Left renal pelvis (tissue), 4 donors: ENCODE results near the gene SRSF3. TPM values are rescaled to one million over a fixed set of nuclear protein-coding genes. Genes with fewer than 3 reads are reported as not detected.
A peak's percentile ranks its signal among the peaks of the same experiment; 100 is the strongest.

ENCODE experiments used
- DNase-seq, 4 donors: peaks; one replicate each; pipeline ENCODE4 v3.0.0-alpha.2; 2013; ENCODE audit warnings: low read depth in 4 of 4, low spot score in 3 of 4
- polyA plus RNA-seq, 4 donors: library from polyadenylated mRNA; unstranded; fragments of 120-200 nt; gene quantifications; one replicate each; pipeline ENCODE4 v1.2.1, GENCODE V29; 2013; ENCODE audit not compliant: insufficient read length in 4 of 4

Gene SRSF3
- polyA plus RNA-seq, 4 donors = 447 to 644 (median 591) TPM

DNA sequence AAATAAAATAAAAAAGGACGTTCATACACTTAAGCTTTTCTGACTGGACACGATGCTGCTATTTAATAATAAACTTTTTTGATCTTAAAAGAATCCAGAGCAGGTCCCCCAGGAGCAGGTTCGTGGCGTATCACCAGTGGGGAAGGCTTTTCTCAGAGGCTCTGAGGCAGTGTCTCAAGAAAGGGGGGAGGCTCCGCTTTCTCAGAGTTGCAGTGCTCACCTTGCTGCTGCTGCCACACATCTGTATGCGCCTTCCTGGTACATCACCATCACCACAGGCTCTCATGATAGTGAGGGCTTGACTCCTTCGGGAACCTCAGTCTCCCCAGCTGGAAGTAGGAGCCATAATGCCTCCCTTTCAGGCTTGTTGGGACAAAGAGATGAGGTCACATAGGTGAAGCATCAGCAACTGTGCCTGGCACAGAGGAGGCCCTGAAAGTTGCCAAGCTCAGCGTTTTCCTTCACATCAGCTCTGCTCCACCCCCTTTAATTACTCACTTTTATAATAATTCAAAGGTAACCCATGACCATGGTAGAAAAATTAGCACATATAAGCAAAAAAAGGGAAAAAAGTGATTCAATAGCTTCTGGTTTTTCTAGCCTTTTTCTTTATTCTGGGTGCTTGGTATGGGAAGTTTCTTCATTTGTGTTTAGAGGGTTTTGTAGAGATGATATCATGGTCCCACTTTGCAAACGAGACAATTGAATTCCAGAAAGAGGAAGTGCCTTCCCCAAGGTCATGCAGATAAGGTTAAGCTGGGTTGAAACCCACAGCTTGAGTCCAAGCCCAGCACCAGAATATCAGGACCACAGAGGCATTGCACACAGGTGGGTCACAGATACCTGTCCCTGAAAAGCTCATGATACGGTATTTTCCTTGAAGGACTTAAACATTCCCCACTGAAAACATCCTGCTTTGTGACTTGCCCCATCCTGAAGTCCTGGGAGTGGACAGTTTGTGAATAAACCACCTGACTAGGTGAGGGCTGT is 24.5 kb downstream of the SRSF3 start:
- no peak for DNase-seq

DNA sequence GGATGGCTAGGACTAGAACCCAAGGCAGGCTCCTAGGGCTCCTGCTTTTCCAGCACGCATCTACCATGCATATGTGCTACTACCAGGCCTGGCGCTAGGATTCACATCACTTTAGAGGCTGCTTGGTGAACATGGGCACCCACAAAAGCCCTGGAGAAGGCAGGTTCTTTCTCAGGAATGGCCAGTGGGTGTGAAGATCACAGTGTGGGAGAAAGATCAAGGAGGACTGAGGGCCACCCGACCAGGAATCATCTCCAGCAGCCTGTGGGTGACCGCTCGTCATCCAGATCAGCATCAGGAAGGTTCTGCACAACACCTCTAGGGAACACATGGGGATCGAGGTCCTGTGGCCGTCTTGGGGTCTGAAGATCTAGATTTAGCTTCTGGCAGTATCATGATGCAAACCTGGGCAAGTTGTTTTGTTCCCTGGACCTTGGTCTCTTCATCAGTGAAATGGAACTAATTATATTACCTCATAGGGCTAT is 27.3 kb downstream of the SRSF3 start:
- no peak for DNase-seq

DNA sequence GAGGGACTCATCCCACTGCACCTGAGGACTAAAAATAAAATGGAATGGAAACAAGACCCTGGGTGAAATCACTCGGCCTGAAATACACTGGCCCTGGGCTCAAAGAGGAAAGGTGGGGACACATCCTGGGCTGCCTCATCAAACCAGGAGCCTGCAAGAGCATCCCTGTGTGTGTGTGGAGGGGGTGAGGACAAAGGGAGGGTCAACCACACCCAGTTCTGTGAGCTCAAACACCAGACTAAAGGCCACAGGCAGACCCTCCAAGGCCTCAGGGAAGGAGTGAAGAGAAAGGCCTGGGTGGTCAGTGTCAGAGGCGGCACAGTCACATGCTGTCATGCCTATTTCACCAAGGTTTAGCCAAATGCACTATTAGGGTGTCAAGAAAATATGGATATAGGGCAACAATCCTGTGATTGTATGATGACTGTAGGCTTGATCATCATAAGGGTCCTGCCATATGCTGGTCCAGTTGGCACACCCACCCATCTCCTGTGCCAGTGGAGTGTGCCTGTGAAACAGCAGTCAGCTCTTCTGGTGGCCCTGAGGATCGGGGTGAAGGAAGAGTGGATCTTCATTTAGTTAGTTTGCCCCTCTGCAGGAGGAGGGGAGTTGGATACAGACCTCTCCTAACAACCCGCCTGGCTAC is 28.9 kb downstream of the SRSF3 start:
- no peak for DNase-seq

GRCh38 chr6:36623547-36624459 is 29.6 kb downstream of the SRSF3 start:
- peak; percentile 59 to 73 (median 66) for DNase-seq

DNA sequence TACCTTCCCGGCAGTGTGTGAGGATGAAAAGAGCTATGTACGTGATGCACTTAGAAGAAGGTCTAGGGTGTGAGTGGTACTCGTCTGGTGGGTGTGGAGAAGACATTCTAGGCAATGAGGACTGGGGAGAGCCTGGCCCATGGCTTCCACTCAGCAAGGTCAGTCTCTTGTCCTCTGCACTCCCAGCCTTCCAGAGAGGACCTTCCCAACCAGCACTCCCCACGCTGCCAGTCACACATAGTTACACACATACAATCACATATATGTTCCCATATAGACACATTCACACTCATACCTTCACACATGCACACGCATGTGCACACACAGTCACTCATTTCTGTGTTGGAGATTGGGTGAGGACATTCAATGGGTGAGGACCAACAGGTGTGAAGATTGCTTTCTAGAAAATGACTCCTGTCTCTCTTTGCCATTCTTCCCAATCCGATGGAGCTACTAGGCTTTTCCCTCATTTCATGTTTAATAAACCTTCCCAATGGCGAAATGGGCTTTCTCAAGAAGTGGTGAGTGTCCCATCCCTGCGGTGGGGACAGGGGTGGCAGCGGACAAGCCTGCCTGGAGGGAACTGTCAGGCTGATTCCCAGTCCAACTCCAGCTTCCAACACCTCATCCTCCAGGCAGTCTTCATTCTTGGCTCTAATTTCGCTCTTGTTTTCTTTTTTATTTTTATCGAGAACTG is 30.4 kb downstream of the SRSF3 start:
- no peak for DNase-seq

DNA sequence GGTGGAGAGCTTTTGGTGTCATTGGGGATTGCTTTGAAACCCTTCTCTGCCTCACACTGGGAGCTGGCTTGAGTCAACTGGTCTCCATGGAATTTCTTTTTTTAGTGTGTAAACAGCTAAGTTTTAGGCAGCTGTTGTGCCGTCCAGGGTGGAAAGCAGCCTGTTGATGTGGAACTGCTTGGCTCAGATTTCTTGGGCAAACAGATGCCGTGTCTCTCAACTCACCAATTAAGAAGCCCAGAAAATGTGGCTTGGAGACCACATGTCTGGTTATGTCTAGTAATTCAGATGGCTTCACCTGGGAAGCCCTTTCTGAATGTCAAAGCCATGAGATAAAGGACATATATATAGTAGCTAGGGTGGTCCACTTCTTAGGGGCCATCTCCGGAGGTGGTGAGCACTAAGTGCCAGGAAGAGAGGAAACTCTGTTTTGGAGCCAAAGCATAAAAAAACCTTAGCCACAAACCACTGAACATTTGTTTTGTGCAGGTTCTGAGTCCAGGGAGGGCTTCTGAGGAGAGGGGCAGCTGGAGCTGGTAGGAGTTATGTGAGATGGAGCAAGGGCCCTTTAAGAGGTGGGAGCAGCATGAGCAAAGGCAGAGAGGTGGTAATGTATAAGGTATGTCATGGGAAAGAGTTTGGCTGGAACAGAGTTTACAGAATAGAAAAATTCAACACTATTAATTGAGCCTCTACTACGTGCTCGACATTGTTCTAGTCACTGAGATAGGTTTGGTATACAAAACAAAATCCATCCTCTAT is 31.2 kb downstream of the SRSF3 start:
- DNase-seq = peak in 1 of 4 donors; percentile 70

DNA sequence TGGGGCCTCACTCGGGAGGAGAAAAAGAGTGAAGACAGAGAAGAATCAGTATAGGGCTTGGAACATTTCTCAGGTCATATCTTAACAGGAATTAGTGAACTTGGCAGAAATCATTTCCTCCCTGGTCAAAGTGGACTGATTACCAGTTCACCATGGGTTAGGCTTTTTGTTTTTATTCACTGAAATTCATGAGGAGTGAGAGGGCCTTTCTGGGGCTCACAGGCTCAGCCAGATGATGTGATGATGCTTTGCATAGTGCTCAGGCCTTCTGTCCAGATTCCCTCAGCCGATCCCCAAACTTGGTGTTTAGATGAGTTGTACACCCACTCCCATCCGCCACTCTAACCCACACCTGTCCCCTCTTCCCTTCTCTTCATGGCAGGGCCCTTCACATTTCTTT is 32.5 kb downstream of the SRSF3 start:
- DNase-seq = no peak

- DNase-seq = no peak
Measured at GRCh38 chr6:36627141-36627540, 33.0 kb downstream of the SRSF3 start.

DNA sequence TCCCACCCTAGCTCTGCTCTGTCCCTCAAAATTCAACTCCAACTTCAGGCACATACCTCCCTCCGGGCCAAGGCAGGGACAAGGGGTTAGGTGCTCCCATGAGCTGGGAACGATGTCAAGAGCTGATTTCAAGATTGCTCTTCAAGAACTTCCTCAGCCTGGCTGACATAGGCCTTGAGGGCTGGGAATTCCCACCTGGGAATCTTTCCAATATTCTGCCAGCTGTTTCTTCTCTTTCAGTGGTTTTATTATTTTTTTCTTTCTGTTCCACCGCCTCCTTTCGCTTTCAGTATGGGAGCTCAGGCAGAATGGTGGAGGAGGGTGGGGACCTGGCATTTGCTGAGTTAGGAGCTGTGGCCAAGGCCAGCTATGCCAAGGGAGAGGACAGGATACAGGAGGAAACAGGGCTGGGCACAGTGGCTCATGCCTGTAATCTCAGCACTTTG is 33.7 kb downstream of the SRSF3 start:
- peak in 2 of 4 donors; percentile 41 to 62 for DNase-seq

DNA sequence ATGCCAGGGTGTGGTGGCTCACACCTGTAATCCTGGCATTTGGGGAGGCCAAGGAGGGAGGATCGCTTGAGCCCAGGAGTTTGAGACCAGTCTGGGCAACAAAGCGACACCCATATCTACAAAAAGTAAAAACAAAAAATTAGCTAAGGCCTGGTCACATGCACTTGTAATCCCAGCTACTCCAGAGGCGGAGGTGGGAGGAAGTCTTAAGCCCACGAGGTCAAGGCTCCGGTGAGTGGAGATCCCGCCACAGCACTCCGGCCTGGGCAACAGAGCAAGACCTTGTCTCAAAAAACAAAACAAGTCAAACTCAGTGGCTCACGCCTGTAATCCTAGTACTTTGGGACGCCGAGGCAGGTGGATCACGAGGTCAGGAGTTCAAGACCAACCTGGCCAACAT is 35.6 kb downstream of the SRSF3 start:
- DNase-seq = no peak

DNA sequence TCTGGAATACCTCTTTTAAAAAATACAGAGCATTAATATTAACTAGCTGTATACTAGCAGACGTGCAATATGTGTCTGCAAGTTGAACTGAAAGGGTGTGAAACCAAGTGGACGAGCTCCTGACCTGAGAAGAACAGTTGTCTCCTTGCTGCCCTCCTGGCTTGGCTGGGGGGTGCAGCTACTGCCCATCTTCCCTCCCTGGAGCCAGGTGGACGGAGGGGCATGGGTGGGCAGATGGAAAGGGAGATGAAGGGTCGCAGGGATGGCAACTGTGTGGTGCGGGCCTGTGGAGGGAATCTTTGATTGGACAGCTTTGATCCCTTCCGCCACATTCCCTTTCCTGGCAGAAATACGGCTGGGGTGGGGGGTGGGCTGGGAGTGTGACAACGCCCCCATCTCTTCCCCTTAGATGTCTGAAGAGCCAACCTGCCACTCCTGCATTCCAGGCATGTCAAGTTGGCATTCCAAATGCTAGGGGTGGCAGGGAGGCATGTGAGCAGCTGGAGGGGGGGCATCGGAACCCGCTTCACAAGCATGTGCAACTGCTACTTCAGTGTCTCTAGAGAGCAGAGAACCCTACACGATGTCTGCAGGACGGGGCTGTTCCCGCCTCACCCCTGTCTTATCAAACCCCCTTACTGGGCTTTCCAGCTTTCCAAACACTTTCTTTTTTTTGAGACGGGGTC is 37.3 kb downstream of the SRSF3 start:
- no peak for DNase-seq

- DNase-seq = no peak
Measured at GRCh38 chr6:36633370-36633769, 39.2 kb downstream of the SRSF3 start.

DNA sequence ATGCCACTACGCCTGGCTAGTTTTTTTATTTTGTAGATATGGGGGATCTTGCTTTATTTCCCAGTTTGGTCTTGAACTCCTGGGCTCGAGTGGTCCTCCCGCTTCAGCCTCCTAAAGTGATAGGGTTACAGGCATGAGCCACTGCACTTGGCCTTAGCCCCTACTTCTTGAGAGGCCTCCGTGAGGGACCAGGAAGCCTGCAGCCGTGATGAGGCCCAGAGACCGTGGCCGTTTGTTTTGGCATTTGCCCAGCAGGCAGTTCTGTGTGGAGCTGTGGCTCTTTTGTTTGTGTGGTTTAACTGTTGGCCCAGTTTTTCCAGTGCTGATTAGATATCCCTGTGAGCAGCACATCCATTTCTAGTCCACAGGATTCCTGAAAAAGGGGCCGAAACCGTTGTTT is 39.8 kb downstream of the SRSF3 start:
- no peak for DNase-seq

GRCh38 chr6:36634317-36635108 is 40.4 kb downstream of the SRSF3 start:
- no peak for DNase-seq

- no peak for DNase-seq
Measured at GRCh38 chr6:36636283-36636682, 42.1 kb downstream of the SRSF3 start.

GRCh38 chr6:36636687-36637418 is 42.7 kb downstream of the SRSF3 start:
- no peak for DNase-seq

GRCh38 chr6:36638579-36638978 is 44.4 kb downstream of the SRSF3 start:
- no peak for DNase-seq
